NCI-H2107 treated with DMSO at 0.1 percent for 48 hours (cell line): ENCODE results near the gene CCDC18.
"Not testable (repeated sequence)": the region's sequence is repeated elsewhere in the genome, so short reads cannot be mapped to it uniquely, and the experiment has no call there.

Experiments used
- DNase-seq: peaks from one replicate; lab custom pipeline; 2025; ENCODE audit not compliant: unreplicated experiment; lab: John Stamatoyannopoulos, UW

CCDC18 gene

DNA sequence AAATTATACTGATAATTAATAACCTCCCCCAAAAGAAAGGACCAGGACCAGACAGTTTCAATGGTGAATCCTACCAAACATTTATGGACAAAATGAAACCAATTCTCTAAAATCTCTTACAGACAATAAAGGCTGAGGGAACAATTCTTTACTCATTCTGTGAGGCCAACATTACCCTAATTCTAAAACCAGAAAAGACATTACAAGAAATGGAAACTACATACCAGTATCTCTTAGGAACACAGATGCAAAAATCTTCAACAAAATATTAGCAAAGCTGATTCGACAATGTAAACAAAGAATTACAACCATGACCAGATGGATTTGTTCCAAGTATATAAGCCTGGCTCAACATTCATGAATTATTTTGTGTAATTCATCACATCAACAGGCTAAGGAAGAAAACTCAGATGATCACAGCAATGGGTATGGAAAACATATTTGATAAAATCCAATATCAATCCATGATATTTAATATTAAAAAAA, 8.9 kb upstream of the CCDC18 start:
- no peak for DNase-seq

DNA sequence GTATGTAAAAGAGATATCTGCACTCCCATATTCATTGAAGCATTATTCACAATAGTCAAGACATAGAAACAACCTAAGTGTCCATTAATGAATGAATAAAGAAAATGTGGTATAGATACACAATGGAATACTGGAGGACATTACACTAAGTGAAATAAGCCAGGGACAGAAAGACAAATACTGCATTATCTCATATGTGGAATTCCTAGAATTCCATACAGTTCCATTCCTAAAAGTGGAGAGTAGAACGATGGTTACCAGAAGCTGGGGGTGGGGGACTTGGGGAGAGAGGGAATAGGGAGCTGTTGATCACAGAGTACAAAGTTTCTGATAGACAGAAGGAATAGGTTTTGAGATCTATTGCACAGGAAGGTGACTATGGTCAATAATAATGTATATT, 7.7 kb upstream of the CCDC18 start:
- no peak for DNase-seq

DNA sequence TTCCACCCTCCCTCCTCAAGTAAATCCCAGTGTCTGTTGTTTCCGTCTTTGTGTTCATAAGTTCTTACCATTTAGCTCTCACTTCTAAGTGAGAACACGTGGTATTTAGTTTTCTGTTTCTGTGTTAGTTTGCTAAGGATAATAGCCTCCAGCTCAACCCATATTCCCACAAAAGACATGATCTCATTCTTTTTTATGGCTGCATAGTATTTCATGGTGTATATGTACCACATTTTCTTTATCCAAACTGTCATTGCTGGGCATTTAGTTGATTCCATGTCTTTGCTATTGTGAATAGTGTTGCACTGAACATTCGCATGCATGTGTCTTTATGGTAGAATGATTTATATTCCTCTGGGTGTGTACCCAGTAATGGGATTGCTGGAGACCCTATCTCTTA, 5.9 kb upstream of the CCDC18 start:
- not testable (repeated sequence) for DNase-seq

DNA sequence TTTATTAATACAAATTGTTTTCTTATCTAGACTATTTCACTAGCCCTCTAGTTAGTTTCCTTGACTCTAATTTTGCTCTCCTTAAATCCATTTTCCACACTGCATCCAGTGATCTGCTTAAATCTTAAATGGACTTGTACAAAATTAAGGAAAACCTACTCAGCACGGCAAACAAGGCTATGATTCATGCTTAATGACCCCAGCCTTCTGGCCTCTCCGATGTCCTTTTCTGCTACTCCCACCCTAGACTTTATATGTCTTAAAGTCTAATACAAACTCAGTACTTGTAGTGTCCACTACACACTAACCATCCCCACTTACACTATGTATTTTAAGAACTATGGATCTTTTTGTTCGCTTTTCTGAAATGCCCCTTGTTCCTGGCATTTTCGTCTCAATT, 2.5 kb upstream of the CCDC18 start:
- DNase-seq = no peak

DNA sequence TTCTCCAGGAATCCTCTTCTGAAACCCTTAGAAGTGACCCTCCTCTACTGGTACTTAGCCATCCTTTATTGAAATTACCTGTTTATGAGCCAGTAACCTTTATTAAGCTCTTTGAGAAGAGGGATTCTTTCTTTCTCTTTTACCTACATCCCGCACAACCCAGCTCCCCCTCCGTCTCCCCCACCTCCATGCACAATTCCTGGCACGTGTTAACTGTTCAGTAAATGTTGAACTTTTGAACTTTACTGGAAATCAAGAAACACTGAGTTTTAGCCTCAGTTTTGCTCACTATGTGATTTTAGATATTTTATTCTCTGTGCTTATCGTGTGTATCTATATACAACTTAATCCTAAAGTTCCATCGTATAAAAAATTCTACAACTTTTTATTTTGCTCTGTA, 2.1 kb upstream of the CCDC18 start:
- DNase-seq = no peak

DNA sequence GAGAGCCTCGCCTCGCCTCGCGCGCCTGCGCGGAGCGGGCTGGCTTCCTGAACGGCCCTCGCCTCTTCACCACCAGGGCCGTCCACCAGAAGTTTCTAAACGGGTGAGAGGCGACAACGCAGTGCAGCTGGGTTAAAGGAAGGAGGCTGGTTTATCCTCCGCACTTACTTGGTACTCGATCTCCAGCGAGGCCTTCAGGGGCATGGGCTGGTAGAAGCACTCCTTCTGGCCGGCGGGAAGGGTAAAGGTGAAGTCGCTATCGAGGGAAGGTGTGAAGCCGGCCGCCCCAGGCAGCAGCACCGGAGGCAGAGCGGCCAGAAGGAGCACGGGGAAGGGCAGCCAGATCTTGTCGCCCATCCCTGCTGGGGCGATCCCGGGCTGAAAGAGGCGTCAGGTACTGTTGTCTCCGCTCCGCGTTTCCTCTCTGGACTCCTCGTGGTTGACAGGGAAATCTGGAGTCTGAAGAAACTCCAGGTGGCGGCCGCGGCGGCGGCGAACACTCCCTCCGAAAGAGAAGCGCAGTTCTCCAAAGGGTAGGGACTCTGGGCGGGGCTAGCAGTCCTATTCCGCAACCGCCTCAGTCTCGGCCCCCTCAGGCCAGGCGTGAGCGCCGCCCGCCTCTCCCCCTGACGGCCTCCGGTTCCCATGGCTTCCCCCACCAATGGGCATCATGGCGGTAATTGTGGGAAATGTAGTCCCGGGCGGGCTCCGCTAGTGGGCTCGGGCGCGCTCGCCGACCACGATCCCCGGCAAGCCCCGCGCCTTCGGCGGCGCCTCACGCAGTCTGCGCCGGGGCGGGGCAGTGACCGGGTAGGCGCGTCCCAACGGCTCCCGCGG, 420 bp upstream of the CCDC18 start, which contains the start of gene TMED5:
Gene TMED5 (minus strand): TSS at position 528 of the 837 bp plus-strand sequence. CDS start 171 bp downstream, at position 357.
- peak; percentile 97 for DNase-seq

DNA sequence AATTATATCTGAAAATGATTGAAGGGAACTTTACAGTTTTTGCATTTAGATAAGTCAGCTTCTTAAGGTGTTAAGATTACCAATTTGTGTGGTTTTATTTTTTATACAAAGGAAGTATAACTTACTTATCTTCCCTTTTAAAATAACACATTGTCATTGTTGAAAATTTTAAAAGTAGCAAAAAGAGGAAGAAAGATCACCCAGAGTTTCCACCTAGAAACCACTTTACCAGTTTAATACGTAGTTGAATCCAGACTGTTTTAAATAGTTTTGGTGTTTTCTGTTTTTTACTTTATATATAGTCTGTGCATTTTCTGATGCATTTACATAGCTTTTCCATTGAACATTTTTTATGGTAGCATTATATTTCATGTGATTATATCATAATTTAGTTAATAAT, 6.1 kb downstream of the CCDC18 start:
- no peak for DNase-seq

DNA sequence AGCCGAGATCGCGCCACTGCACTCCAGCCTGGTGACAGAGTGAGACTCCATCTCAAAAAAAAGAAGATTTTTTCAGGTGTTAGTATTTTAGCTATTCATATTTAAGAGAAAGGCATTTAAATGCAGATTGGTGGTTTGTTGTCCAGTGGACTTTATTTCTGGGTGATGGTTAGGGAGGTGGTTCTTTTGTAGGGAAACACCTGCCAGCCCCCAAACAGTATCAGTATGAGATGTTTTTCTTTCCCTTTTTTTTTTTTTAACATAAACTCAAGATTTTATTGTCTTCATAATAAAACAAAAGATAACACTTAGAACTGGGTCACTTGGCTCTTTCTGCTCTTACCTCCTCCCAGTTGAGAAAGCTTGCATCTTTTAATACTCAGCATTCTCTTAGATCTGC, 9.9 kb downstream of the CCDC18 start:
- no peak for DNase-seq

DNA sequence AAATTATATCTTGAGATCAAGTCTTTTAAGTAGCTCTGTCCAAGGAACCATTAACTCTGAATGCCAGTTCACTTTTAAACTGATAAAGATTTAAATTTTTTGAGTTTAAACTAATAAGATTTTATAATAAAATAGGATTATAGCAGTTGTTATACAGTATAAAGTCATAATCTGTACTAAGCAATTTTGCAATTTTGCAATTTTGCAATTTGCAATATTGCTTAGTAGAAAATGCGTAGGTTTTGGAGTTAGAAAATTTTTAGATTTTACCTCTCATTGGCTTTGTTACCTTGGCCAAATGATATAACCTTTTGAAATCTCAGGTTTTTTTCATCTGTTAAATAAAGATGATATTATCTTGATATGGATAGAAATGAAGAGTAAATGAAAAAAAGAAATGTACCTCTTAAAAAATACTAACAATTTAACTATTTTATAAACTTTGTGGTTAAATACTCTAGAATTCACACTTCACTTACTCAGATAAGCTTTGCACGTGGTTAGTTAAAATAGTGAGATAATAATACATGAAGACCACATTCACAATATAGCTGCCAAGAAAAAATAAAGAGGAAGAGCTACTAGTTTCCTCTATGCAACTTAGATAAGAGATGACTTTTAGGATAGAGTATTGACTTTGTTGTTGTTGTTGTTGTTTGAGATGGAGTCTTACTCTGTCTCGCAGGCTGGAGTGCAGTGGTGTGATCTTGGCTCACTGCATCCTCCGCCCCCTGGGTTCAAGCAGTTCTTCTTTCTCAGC, 13.9 kb downstream of the CCDC18 start:
- no peak for DNase-seq

DNA sequence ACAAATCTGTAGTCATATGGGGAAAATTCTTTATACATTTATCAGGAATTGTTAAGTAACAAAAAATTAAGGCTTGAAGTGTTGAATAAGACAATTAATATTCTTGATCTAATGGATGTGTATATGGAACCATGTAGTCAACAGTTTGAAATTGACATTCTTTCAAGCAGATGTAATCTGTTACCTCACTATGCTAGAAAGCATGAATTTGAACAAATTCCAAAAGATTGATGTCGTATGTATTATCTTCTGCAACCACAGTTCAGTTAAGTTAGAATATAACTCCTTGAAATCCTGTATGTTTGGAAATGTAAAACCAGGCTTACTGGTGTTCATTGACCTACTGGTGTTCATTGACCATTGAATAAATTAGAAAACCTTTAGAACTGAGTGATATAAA, 16.1 kb downstream of the CCDC18 start:
- DNase-seq = no peak

DNA sequence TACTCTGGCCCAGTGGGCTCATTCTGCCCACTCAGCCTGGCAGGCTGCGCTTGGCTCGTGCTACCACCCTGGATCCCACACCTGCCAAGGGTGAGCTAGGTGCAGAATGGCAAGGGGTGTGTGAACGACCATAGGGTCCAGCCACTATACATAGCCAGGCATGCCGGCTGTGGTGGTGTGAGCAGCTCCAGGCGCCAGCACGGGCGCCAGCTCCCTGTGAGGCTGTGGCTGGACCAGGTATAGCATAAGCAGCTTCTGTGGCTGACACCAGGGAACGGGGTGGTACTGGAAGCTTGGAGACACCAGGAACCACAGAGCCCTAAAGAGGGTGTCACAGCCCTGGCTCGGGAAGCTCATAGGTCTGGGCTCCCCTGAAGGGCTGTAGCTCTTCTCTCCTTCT, 18.6 kb downstream of the CCDC18 start:
- DNase-seq = no peak

DNA sequence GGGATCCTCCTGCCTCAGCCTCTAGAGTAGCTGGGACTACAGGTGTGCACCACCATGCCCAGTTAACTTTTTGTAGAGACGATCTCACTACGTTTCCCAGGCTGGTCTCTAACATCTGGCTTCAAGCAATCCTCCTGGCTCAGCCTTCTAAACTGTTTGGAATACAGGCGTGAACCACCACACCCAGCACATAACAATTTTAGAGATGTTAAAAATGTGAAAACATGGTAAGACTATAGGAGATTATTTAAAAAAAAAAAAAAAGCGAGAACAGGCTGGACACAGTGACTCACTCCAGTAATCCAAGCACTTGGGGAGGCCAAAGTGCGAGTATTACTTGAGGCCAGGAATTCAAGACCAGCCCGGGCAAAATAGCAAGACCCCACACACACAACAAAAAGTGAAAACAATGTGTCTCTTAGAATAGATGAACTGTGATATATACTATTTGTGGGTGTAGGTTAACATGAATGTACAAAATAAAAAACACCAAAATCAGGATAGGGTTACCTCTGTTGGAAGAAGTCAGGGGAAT, 19.6 kb downstream of the CCDC18 start:
- DNase-seq = no peak

DNA sequence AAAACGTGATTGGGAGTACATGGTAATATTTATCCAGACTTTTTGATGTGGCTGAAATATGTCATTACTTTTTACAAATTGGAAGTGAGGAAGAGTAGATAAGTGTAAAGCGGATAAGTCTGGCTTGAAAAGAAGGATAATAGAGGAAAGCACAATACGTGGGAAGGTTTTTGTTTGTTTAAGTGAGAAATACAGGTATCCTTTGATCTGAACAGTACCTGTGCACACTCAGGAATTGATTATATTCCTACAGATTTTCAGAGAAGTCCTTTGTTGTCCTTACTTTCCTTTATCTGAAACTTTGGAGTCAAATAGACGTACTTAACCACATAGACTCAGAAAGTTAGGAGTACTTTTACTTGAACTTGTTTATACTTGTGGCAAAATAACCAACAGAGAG, 20.2 kb downstream of the CCDC18 start:
- no peak for DNase-seq

DNA sequence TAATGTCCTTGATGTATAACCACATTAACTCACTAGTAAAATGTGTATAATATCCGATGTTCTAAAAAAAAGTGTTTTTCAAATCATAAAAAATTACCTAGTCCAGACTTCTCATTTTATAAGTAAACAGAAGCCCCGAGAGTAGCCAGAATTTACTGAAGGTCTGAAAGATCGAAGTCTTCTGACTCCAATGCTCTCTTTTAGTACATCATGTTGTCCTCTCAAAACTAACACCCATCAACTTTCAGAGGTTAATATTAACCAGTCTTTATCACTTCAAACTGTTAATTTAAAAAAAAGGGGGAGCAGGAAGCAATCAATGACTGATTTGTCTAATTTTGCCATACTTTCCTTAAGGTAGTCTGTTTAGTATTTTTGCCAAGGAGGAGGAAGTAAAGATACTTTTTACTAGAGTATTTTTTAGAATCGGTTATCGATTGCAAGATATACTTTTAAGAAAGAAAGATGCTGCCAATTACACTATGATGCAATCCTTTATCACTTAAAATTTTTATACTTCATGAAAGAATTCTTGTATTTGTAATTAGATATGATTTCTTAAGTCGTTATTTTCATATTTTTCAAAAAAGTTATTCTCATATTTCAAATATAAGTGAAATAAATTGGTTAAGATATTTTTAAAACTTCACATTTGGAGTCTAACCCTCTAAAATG, 25.5 kb downstream of the CCDC18 start:
- no peak for DNase-seq

DNA sequence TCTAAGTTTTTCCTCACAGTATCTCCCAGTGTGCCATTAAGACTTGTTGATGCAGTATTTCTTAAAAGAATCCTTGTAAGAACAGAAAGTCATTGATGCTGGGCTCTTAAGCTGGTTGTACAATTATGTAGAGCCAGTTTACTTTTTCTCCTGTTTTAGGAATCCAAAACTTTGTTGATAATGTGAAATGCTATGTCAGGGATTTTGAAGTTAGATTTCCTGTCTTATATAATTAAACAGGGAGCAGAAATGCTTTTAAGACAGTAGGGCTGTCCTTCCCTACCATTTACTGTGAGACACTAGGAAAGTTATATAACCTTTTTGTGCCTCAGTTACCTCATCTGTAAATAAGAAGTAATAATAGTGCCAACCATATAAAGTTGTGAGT, 26.0 kb downstream of the CCDC18 start:
- no peak for DNase-seq

DNA sequence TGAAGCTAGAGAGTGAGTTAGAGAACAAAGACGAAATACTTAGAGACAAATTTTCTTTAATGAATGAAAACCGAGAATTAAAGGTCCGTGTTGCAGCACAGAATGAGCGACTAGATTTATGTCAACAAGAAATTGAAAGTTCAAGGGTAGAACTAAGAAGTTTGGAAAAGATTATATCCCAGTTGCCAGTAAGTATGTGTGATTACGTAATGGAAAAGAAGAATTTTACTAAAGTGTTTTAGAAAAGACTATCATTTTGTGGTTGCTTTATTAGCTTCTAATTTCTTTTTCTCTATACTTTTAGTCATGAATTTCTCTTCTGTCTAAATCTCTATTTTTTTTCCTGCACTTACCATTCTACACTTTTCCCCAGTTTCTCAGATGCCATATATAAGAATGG, 26.7 kb downstream of the CCDC18 start:
- DNase-seq = no peak

DNA sequence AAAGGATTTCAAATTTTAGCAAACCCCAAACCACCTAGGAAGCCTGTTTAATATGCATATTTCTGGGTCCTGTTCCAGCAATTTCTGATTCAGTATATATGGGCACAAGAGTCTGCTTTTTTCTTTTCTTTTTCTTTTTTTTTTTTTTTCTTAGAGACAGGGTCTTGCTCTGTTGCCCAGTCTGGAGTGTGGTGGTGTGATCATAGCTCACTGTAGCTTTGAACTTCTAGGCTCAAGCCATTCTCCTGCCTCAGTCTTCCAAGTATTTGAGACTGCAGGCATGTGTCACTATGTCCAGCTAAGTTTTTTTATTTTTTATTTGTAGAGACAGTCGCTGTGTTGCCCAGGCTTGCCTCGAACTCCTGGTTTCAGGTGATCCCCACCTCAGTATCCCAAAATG, 34.8 kb downstream of the CCDC18 start:
- no peak for DNase-seq

DNA sequence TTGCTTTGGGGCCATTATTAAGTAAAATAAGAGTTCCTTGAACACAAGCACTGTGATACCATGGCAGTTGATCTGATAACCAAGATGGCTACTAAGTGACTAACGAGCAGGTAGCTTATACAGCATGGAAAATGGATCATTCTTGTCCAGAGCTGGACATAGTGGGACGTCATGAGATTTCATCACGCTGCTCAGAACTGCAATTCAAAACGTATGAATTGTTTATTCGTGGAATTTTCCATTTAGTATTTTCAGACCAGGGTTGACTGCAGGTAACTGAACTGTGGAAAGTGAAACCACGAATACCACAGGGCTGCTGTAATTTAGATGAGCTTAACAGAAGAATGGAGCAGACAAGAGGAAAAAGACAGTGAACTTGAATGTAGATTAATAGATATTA, 38.9 kb downstream of the CCDC18 start:
- peak; percentile 11 for DNase-seq

DNA sequence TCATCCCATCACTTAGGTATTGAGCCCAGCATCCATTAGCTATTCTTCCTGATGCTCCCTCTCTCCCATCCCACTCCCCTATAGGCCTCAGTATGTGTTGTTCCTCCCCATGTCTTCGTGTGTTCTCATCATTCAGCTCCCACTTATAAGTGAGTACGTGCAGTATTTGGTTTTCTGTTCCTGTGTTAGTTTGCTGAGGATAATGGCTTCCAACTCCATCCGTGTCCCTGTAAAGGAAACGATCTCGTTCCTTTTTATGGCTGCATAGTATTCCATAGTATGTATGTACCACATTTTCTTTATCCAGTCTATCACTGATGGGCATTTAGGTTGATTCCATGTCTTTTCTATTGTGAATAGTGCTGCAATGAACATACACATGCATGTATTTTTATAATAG, 40.2 kb downstream of the CCDC18 start:
- DNase-seq = not testable (repeated sequence)

DNA sequence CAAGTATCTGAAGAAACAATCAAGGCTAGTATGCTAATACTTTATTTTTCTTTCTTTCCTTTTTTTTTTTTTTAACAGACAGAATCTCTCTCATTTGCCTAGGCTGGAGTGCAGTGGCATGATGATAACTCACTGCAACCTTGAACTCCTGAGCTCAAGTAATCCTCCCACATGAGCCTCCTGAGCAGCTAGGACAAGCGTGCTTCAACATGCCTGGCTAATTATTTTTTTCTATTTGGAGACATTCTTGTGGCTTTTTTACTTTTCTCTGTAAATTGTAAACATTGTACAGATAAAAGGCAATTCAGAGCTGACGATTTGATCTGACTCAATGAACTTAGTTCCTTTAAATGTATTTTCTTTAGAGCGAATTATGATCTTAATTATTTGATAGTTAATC, 41.4 kb downstream of the CCDC18 start:
- DNase-seq = no peak

DNA sequence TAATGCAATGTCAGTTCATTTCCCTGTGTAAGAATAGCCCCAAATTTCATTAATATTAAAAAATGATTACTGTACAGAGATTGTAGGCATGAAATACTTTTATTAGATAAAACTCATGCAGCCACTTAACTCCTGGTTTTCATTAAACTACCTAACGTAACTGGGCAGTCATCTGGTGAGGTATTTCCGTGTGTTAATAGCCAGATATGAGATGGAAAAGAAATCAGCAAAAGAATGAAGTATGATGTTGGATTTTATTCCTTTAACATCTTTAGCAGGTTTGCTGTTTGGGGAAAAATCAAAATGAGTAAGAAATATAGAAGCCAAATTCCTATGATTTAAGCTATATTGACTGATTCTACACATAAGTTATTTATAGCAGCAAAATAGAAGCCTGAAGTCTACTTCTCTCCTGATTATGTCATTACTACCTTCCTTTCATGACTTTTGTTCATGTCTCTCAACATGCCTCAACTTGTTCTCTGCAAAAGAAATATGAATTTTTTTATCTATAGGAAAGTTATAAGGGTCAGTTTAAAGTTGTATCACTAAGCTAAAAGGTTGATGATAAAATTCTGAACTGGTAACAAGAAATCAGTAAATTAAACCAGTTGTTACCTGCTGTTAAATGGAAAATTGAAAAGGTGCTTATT, 42.6 kb downstream of the CCDC18 start:
- no peak for DNase-seq
